A172 (cell line): Measurements from ENCODE around the gene DNAJC12. TPM values are rescaled to one million over a fixed set of nuclear protein-coding genes. Genes with fewer than 3 reads are reported as not detected.
"Not testable (repeated sequence)": the region's sequence is repeated elsewhere in the genome, so short reads cannot be mapped to it uniquely, and the experiment has no call there.

Source experiments
- DNase-seq: peaks from one replicate; pipeline ENCODE4 v3.0.0-alpha.2; 2015; ENCODE audit warnings: low spot score
- total RNA-seq: library from RNA; depleted of rRNA; stranded (reverse); fragments of >200 nt; shearing (Covaris generic); gene quantifications from 2 replicates; pipeline ENCODE4 v1.2.3, GENCODE V29; 2014

The DNAJC12 gene
- total RNA-seq, 1 experiment from 2014 or later = 3.1 TPM

- no peak for DNase-seq
These were observed 44.7 kb downstream of the DNAJC12 start for GRCh38 chr10:67793313-67793712.

DNA sequence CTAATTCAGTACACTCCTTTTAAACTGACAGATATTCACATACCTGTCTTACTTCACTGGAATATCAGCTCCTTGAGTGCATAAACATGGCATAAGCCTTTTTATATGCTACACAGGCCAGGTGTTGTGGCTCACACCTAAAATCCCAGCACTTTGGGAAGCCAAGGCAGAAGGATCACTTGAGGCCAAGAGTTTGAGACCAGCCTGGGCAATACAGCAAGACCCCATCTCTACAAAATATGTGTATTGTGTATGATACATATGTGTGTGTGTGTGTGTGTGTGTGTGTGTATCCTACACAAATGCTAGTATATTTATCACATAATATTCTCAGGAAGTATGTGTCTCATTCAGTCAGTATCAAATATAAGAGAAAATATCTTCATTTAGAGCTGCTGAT, 45.3 kb downstream of the DNAJC12 start:
- no peak for DNase-seq

- DNase-seq = peak; percentile 12
These were observed 47.2 kb downstream of the DNAJC12 start for GRCh38 chr10:67790534-67791408.

DNA sequence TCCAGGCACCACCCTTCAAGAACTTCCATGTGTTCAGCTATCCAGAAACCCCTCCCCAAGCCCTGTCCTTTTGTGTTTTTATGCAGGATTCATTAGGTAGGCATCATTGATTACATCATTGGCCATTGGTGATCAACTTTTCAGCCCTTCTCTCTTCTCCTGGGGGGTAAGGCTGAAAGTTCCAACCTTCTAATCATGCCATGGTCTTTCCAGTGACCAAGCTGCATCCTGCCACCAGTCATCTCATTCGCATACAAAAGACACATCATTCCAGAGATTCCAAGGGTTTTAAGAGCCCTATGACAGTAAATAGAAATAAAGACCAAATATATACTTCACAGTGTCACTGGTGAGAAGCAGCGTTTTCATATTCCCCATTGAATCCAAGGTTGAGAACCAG, 48.2 kb downstream of the DNAJC12 start:
- DNase-seq = no peak

DNA sequence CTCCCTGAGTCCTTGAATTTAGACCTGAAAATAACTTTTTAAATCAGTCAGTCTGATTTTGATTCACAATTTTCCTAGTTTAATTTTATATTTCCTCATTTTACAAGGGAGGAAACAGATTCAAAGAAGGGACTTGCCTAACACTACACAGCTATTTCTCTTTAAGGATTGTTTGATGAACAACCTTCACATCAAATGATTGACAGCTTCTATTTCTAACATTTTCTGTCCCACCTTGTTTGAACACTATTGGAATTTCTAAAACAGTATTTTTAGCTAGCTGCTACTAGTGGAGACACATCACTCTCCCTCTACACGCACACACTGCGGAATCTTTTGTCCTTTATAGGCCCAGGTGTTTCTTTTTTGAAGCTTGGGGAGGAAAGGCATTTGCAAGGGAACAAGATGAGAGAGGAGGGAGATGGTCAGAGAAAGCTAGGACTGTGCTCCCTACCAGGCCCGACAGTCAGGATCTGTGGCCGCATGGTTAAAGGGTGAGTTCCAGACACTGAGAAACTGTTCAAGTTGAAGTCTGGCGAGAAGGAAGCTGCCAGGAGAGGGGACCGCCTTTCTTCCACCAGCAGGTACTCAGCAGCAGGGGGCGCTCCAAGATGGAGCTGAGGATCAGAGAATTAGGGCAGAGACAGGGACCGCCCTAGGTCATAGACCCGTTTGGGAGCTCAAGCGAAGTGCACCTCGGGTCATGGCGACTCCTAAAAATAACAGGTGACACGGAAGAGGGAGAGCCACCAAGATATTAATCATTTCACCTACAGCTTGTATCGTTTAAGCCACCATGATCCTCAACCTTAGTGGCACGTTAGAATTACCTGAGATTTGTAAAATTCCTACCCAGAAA, 49.7 kb downstream of the DNAJC12 start:
- no peak for DNase-seq

DNA sequence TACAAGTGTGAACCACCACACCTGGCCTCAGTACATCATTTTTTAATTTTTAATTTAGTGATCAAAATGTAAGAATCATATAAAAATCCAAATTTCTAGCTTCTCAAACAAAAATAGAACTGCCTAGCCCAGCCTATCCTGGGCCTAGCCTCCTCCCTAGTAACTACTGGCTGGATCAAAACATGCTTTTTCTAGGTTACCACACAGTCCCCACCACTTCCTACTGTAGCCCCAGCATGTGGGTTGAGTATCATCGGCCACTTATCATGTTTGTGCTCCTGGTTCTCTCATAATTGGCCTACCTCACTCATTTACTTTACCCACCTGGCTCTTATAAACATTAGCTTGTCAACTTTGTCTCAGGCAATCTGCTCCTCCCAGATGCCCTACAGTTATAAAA, 52.9 kb downstream of the DNAJC12 start:
- DNase-seq = no peak

GRCh38 chr10:67784474-67784873, 53.5 kb downstream of the DNAJC12 start:
- no peak for DNase-seq

GRCh38 chr10:67783606-67784294, 54.2 kb downstream of the DNAJC12 start:
- DNase-seq = no peak

DNA sequence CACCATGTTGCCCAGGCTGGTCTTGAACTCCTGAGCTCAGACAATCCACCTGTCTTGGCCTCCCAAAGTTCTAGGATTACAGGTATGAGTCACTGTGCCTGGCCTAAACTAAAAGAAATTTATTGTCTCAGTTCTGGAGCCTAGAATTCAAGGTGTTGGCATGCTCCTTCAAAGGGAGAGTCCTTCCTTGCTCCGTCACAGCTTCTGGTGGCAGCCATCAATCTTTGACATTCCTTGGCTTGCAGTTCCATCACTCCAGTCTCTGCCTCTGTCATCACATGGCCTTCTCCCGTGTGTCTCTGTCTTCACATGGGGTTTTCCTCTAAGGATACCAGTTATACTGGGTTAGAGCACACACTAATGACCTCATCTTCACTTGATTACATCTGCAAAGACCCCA, 55.5 kb downstream of the DNAJC12 start:
- no peak for DNase-seq

DNA sequence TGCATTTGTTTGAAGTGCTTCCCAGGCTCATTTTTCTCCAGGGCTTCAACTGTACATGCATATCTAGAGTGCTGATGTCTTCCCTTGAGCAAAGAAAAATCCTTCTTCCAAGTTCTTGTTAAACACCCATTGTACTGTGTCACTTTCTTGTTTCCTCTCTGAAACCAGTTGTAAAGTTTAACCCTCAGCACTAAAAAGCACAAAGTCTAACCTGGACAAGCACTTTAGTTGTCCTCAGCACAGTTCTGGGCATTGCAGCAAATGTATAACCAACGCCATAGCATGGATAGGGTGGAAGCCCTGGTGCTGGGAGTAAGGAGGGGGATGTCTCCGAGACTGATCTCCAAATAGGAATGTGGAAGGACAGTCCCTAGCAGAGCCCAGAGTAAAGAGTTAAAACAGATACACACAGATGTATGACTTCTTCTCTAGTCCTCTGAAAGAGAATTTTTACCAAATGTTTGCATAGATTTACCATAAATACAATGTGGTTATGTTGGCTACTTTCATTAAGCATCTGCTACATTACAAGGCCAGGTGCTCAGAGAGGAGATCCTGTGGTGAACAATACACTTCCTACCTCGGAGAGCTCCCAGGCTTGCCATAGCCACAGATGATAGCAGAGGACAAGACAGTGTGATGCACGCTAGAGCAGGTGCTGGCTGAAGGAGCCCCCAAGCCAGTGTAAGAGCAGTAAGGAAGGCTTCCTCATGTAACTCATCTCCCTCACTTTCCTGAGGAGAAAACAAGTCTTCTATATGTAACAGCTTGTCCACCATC, 57.0 kb downstream of the DNAJC12 start:
- no peak for DNase-seq

DNA sequence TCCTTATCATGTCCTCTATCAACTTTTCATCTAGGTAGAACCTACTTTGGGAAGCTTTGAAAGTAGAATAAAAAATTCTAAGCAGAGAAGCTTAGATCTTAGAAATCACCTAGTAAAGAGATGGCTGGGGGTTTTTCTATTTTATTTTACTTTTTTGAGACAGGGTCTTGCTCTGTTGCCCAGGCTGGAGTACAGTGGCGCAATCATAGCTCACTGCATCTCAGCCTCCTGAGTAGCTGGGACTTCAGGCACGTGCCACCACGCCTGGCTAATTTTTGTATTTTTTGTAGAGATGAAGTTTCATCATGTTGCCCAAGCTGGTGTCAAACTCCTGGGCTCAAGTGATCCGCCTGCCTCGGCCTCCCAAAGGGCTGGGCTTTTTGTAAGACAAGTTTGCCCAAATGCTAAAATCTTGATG, 57.8 kb downstream of the DNAJC12 start:
- not testable (repeated sequence) for DNase-seq

DNA sequence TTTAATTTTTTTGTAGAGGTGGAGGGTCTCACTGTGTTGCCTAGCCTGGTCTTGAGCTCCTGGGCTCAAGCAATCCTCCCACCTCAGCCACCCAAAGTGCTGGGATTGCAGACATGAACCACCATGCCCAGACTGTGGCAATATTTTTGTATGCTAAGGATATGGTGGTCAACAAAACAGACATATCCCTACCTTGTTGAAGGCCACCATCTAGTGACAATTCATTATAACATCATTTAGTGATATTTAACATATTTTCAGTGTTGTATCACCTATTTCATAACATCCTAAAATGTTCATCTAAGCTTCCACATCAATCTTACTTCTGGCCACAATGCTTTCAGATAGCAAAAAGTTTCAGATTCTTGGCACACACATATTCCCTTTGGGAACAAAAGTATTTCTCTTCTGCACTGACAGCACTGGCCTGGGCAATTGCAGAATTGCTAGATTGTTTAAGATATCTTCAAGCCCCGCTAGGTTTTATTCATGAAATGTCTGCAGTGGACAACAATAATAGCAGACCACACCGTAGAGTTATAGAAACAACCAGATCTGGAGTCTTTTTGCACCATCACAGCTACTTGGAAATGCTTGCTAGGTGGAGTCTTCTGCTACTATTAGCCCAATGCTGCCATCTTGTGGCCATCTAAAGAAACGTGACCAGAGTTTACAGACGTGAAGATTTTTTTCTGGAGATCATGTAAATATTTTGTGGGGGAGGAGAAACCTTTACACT, 58.4 kb downstream of the DNAJC12 start:
- DNase-seq = peak; percentile 88

- no peak for DNase-seq
These were observed 61.6 kb downstream of the DNAJC12 start for GRCh38 chr10:67776371-67776770.

- DNase-seq = no peak
These were observed 62.7 kb downstream of the DNAJC12 start for GRCh38 chr10:67775279-67775678.

DNA sequence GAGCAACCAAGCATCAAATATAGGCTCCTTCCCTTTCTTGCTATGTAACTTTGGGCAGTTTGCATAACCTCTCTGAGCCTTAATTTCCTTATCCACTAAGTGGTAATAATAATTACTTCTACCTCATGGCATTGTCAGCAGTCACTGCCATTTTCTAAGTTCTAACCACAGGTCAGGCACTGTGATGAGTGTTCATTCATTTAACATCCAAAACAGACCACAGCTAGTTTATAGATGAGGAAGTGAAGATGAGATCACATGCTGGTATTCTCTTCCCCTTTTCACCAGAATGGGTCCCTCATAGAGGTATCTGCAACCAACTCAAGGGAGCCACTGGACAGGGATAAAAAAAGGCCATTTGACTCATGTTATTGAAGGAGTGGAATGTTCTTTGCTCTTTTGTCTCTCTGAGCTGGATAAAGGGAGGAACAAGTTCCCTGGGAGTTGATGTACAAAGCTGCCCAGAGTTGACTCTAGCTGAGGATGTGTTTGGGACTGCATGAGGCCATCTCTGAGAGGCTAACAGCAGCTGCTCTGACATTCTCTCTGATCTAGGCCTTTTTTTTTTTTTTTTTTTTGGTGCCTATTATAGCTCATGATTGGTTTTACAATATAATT, 65.0 kb downstream of the DNAJC12 start:
- peak; percentile 26 for DNase-seq

DNA sequence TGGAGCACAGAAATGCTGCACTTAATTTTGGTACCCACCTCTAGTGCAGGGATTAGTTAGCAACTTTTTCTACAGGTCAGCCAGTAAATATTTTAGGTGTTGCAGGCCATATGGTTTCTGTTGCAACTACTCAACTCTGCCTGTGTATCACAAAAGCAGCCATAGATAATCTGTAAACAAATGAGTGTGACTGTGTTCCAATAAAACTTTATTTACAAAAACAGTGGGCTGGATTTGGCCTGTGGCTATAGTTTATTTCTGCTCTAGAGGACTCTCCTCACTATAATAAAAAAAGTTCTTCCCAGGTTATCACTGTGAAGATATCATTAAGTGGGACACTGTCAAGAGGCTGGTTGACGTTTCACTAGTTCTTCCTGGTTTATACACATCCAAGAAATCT, 65.8 kb downstream of the DNAJC12 start:
- DNase-seq = no peak

GRCh38 chr10:67771200-67771599, 66.8 kb downstream of the DNAJC12 start:
- no peak for DNase-seq

GRCh38 chr10:67770537-67770936, 67.5 kb downstream of the DNAJC12 start:
- no peak for DNase-seq

DNA sequence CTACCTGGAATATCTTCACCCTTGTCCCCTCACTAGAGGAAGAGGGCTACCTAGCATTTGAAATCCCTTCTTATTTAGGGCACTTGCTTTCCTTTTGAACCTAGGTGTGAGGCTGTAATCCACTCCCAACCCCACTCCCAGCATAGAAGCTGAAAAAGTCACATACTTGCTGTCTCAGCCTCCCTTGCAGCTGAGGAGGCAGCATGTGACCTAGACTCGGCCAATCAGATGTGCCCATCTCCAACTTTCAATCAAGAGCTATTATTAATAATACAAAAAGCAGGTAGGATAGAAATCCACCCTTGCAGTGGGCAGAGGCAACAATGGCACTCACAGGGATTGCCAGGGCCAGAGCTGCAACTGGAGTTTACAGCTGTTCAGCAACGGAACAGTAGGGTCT, 70.7 kb downstream of the DNAJC12 start:
- no peak for DNase-seq
